ENCODE results near the gene MIER3.

- no peak for TF ChIP-seq TRIM24 (CRISPR knock-in tag; IDR thresholded peaks at IDR 0.05)
- no peak for TF ChIP-seq CTCF (CRISPR knock-in tag; IDR thresholded peaks at IDR 0.05)
- no peak for TF ChIP-seq ZBTB43 (CRISPR knock-in tag; conservative IDR thresholded peaks at IDR 0.05)
- TF ChIP-seq ZNF704 (CRISPR knock-in tag; IDR thresholded peaks at IDR 0.05; ENCODE audit: borderline replicate concordance): no peak
- no peak for TF ChIP-seq SMAD1 (CRISPR knock-in tag; IDR thresholded peaks at IDR 0.05; ENCODE audit: borderline replicate concordance, low read depth)
- no peak for TF ChIP-seq DPF2 (CRISPR knock-in tag; IDR thresholded peaks at IDR 0.05; ENCODE audit: borderline replicate concordance, low read depth)
- no peak for TF ChIP-seq ZNF138 (CRISPR knock-in tag; IDR thresholded peaks at IDR 0.05; ENCODE audit: low read depth)
- no peak for TF ChIP-seq PBX3 (CRISPR knock-in tag; IDR thresholded peaks at IDR 0.05; ENCODE audit: borderline replicate concordance)
- TF ChIP-seq ATF2 (CRISPR knock-in tag; IDR thresholded peaks at IDR 0.05): no peak
- TF ChIP-seq ASH2L (IDR thresholded peaks at IDR 0.05; ENCODE audit: insufficient read length, low read depth, low read length): no peak
- TF ChIP-seq ZNF407 (CRISPR knock-in tag; IDR thresholded peaks at IDR 0.05; ENCODE audit: not compliant biosample characterization): no peak
- no peak for TF ChIP-seq AFF4 (CRISPR knock-in tag; IDR thresholded peaks at IDR 0.05)
These were observed 9.9 kb downstream of the MIER3 start for GRCh38 chr5:56941981-56942380.
